Neutrophil (primary cell): ENCODE measurements around the gene AKAP6.
"Not testable (repeated sequence)": the region's sequence is repeated elsewhere in the genome, so short reads cannot be mapped to it uniquely, and the experiment has no call there.

Source experiments
- H3K27ac ChIP-seq: fragments of 200-600 bp; sonication (generic); 2 replicates; pipeline ENCODE4 v1.5.1; 2016; ENCODE audit warnings: mild to moderate bottlenecking, moderate library complexity
- H3K27me3 ChIP-seq: fragments of 200-600 bp; sonication (generic); 2 replicates; pipeline ENCODE4 v1.6.0; 2016; ENCODE audit warnings: mild to moderate bottlenecking
- H3K36me3 ChIP-seq: fragments of 200-600 bp; sonication (generic); 2 replicates; pipeline ENCODE4 v1.5.1; 2017
- H3K4me1 ChIP-seq, 2 experiments: fragments of 200-600 bp in 1 of 2; sonication (generic) in 1 of 2; 1 replicate in 1 of 2; 2 replicates in 1 of 2; pipeline versions ENCODE4 v1.5.1 to v1.6.1; 2013 to 2016; ENCODE audit warnings: low read depth in 1 of 2, low read length in 1 of 2, mild to moderate bottlenecking in 1 of 2, moderate library complexity in 1 of 2; ENCODE audit not compliant: control insufficient read depth in 1 of 2, insufficient read depth in 1 of 2
- H3K4me3 ChIP-seq, 2 experiments: fragments of 200-600 bp in 1 of 2; sonication (generic) in 1 of 2; 1 replicate in 1 of 2; 2 replicates in 1 of 2; pipeline ENCODE4 v1.5.1; 2013 to 2016; ENCODE audit warnings: low read depth in 1 of 2, low read length in 1 of 2, mild to moderate bottlenecking in 1 of 2, moderate library complexity in 1 of 2
- H3K9me3 ChIP-seq: fragments of 200-600 bp; sonication (generic); 2 replicates; pipeline ENCODE4 v1.5.1; 2016
- CTCF ChIP-seq: fragments of 200-600 bp; sonication (generic); IDR thresholded peaks from 2 replicates; pipeline ENCODE4 v1.5.1; 2016; ENCODE audit warnings: antibody characterized with exemption

Gene AKAP6

GRCh38 chr14:32574269-32574668, 245.2 kb downstream of the AKAP6 start:
- no peak for TF ChIP-seq CTCF
- Histone ChIP-seq H3K27me3 (peaks cover 3% of the 10 kb centered on the region), H3K27ac (no peak overlapping the region), H3K4me1 (no peaks in the 10 kb centered on the region), H3K36me3 (no peaks in the 10 kb centered on the region), H3K9me3 (no peaks in the 10 kb centered on the region), H3K4me3 (no peak overlapping the region)

GRCh38 chr14:32576088-32576795, 247.1 kb downstream of the AKAP6 start:
- no peaks in the 10 kb centered on the region for H3K4me1 ChIP-seq
- H3K27ac ChIP-seq: no peak overlapping the region
- H3K4me3 ChIP-seq: no peak overlapping the region
- TF ChIP-seq CTCF: peak; percentile 49
- H3K27me3 ChIP-seq: peaks cover 3% of the 10 kb centered on the region
- H3K36me3 ChIP-seq: no peaks in the 10 kb centered on the region
- H3K9me3 ChIP-seq: no peaks in the 10 kb centered on the region

- no peaks in the 10 kb centered on the region for H3K9me3 ChIP-seq
- no peak overlapping the region for H3K4me3 ChIP-seq
- no peaks in the 10 kb centered on the region for H3K36me3 ChIP-seq
- no peak overlapping the region for H3K27ac ChIP-seq
- no peak for TF ChIP-seq CTCF
- no peaks in the 10 kb centered on the region for H3K4me1 ChIP-seq
- H3K27me3 ChIP-seq: peaks cover 3% of the 10 kb centered on the region
Observed at GRCh38 chr14:32576977-32577376, 247.9 kb downstream of the AKAP6 start.

GRCh38 chr14:32578181-32578580, 249.1 kb downstream of the AKAP6 start:
- H3K4me1 ChIP-seq: no peaks in the 10 kb centered on the region
- no peaks in the 10 kb centered on the region for H3K9me3 ChIP-seq
- H3K27ac ChIP-seq: no peak overlapping the region
- peaks cover 3% of the 10 kb centered on the region for H3K27me3 ChIP-seq
- TF ChIP-seq CTCF: no peak
- no peak overlapping the region for H3K4me3 ChIP-seq
- no peaks in the 10 kb centered on the region for H3K36me3 ChIP-seq

- not testable (repeated sequence) for H3K36me3 ChIP-seq, H3K9me3 ChIP-seq
Observed at GRCh38 chr14:32583427-32583826, 254.3 kb downstream of the AKAP6 start.

GRCh38 chr14:32584079-32584478, 255.0 kb downstream of the AKAP6 start:
- Histone ChIP-seq H3K4me1 (no peaks in the 10 kb centered on the region), H3K27me3 (no peaks in the 10 kb centered on the region), H3K27ac (no peak overlapping the region), H3K9me3 (no peaks in the 10 kb centered on the region), H3K4me3 (no peak overlapping the region), H3K36me3 (no peaks in the 10 kb centered on the region)
- no peak for TF ChIP-seq CTCF

More at GRCh38 chr14:32583427-32583826, 254.3 kb downstream of the AKAP6 start:
- H3K27ac ChIP-seq, H3K4me1 ChIP-seq, H3K4me3 ChIP-seq, H3K27me3 ChIP-seq: not testable (repeated sequence)
